ENCODE data around the gene KRTAP5-1. TPM values are rescaled to one million over a fixed set of nuclear protein-coding genes. Genes with fewer than 3 reads are reported as not detected.

The KRTAP5-1 gene
- total RNA-seq, 2 donors from 2014 or later, result not detected

DNA sequence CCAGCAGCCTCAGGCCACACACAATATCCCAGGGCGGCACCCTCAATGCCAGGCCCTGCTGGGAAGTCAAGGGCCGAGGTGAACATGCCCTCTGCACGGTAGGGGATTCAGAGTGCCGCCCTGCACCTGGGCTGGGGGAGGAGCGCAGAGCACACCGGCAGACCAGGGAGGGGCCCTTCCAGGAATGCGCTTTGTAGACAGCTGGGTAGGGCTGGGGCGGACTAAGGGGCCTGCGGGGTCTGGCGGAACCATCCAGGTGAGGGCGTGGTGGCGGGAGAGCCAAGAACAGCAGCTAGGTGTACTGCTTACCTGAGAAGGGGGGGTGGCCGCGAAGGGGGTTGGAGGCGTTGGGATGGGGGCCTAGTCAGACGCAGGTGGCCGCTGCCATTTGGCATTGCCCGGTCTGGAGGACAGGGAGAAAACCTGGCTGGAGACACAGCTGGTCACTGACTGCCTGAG lies 39.0 kb downstream of the KRTAP5-1 start:
- Histone ChIP-seq H3K4me1 (ENCODE audit: control insufficient read depth in 1 of 2, low read depth in 2 of 2) (peaks cover 18 to 31% of the 10 kb centered on the region in 2 donors), H3K27me3 (replicated peaks; ENCODE audit: insufficient read depth) (no peaks in the 10 kb centered on the region), H3K36me3 (no peaks in the 10 kb centered on the region), H3K27ac (no peak overlapping the region), H3K9me3 (no peaks in the 10 kb centered on the region), H3K4me3 (no peak overlapping the region)
- TF ChIP-seq, protein P1, sequence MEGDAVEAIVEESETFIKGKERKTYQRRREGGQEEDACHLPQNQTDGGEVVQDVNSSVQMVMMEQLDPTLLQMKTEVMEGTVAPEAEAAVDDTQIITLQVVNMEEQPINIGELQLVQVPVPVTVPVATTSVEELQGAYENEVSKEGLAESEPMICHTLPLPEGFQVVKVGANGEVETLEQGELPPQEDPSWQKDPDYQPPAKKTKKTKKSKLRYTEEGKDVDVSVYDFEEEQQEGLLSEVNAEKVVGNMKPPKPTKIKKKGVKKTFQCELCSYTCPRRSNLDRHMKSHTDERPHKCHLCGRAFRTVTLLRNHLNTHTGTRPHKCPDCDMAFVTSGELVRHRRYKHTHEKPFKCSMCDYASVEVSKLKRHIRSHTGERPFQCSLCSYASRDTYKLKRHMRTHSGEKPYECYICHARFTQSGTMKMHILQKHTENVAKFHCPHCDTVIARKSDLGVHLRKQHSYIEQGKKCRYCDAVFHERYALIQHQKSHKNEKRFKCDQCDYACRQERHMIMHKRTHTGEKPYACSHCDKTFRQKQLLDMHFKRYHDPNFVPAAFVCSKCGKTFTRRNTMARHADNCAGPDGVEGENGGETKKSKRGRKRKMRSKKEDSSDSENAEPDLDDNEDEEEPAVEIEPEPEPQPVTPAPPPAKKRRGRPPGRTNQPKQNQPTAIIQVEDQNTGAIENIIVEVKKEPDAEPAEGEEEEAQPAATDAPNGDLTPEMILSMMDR (IDR thresholded peaks at IDR 0.05), result no peak
- no peak for DNase-seq (ENCODE audit: low spot score)
- no peak for ATAC-seq (ENCODE audit: insufficient number of reproducible peaks, low FRiP score, low read depth)

DNA sequence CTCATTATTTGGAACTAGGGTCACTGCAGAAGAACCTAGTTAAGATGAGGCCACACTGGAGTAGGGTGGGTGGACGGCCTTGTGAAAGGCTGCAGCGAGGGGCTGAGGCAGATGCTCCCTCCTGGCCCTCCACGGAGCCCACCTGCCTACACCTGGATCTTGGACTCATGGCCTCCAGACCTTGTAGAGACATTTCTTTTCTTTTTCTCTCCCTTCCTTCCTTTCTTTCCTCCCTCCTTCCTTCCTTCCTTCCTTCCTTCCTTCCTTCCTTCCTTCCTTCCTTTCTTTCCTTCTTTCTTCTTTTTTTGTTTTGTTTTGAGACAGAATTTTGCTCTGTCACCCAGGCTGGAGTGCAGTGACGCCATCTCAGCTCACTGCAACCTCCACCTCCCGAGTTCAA lies 39.7 kb downstream of the KRTAP5-1 start:
- ATAC-seq (ENCODE audit: insufficient number of reproducible peaks, low FRiP score, low read depth) (no peak), DNase-seq (ENCODE audit: low spot score) (no peak)
- Histone ChIP-seq H3K9me3 (no peaks in the 10 kb centered on the region), H3K36me3 (no peaks in the 10 kb centered on the region), H3K27me3 (replicated peaks; ENCODE audit: insufficient read depth) (no peaks in the 10 kb centered on the region), H3K4me1 (ENCODE audit: control insufficient read depth in 1 of 2, low read depth in 2 of 2) (peaks cover 18 to 31% of the 10 kb centered on the region in 2 donors), H3K27ac (no peak overlapping the region), H3K4me3 (no peak overlapping the region)
- TF ChIP-seq, protein P1 (IDR thresholded peaks at IDR 0.05), result no peak

DNA sequence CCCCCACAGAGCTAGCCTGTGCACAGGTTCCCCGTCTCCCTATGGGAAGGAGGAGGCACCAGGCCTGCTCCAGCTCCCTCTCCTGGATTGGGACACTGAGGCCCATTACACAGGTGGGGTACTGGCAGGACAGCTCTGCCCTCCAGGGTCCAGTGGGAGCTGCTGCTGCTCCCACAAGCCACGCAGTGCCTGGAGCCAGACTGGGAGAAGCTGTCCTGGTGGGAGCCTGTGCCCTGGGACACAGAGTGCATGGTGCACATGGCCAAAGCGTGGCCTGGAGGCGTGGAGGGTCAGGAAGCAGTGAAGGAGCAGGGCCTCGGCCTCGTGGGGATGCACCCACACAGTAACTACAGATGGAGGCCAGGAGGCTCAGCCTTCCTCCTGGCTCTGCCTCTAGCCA lies 40.5 kb downstream of the KRTAP5-1 start:
- Histone ChIP-seq H3K9me3 (no peaks in the 10 kb centered on the region), H3K4me3 (no peak overlapping the region), H3K36me3 (no peaks in the 10 kb centered on the region), H3K27me3 (replicated peaks; ENCODE audit: insufficient read depth) (no peaks in the 10 kb centered on the region), H3K4me1 (ENCODE audit: control insufficient read depth in 1 of 2, low read depth in 2 of 2) (peaks cover 18 to 31% of the 10 kb centered on the region in 2 donors), H3K27ac (no peak overlapping the region)
- DNase-seq (ENCODE audit: low spot score) (no peak), ATAC-seq (ENCODE audit: insufficient number of reproducible peaks, low FRiP score, low read depth) (no peak)
- TF ChIP-seq, protein P1 (IDR thresholded peaks at IDR 0.05), result no peak

DNA sequence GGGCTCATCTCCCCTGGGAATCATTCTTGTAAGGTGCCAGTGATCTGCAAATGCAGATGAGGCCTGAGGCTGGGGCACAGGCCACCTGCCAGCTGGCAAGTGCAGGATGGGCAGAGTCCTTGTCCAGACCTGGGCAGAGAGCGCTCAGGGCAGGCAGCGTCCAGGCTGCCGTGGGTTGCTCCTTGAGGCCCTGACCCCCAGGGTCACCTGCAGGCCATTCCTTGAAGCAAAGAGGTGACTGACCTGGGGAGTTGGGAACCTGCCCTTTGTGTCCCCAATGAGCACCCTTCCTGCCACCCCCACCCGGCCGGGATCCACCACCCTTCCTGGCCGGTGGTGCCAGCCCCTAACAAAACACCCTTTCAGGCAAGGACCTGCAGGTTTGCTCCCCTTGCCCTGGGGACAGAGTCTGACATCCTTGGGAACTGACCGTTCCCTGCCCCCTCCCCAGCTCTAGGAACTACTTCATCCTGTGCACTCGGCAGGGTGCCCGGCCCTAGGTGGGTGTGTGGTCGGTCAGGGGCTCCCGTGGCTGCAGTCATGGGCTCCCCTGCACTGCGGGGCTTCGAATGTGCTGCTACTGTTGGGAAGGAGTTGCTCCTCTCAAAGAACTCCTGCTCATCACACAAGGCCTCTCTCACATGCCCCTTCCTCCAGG lies 41.3 kb downstream of the KRTAP5-1 start:
- TF ChIP-seq, protein P1 (IDR thresholded peaks at IDR 0.05), result no peak
- H3K36me3 ChIP-seq, result no peaks in the 10 kb centered on the region
- H3K27me3 ChIP-seq (replicated peaks; ENCODE audit: insufficient read depth), result no peaks in the 10 kb centered on the region
- H3K27ac ChIP-seq, result no peak overlapping the region
- DNase-seq (ENCODE audit: low spot score) (no peak), ATAC-seq (ENCODE audit: insufficient number of reproducible peaks, low FRiP score, low read depth) (no peak)
- no peak overlapping the region for H3K4me3 ChIP-seq
- no peaks in the 10 kb centered on the region for H3K9me3 ChIP-seq
- H3K4me1 ChIP-seq (ENCODE audit: control insufficient read depth in 1 of 2, low read depth in 2 of 2), result peaks cover 18 to 24% of the 10 kb centered on the region in 2 donors

DNA sequence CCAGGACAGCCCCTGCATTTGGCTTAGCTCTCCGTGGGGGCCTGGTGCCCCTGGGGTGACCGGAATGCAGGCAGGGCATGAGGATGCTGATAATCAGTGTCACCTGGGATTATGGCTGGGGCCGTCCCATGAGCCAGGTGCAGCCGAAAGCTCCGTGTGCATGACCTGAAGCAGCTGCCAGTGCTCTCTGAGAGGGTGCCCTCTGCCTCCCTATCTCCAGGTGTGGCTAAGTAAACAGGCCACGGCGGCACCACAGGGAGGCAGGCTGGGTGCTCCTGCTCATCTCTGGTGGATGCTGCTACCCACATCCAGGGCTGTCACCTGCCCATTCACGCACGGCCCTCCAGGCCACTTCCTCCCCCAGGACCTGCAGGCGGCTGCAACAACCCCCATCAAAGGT lies 42.8 kb downstream of the KRTAP5-1 start:
- TF ChIP-seq, protein P1 (IDR thresholded peaks at IDR 0.05), result no peak
- Histone ChIP-seq H3K27me3 (replicated peaks; ENCODE audit: insufficient read depth) (no peaks in the 10 kb centered on the region), H3K36me3 (no peaks in the 10 kb centered on the region), H3K9me3 (no peaks in the 10 kb centered on the region), H3K27ac (no peak overlapping the region), H3K4me3 (no peak overlapping the region), H3K4me1 (ENCODE audit: control insufficient read depth in 1 of 2, low read depth in 2 of 2) (peaks cover 6 to 10% of the 10 kb centered on the region in 2 donors)
- ATAC-seq (ENCODE audit: insufficient number of reproducible peaks, low FRiP score, low read depth), result no peak
- DNase-seq (ENCODE audit: low spot score), result no peak

All from thoracic aorta (tissue), 2 donors.